ENCODE data around the gene SLC38A11.

GRCh38 chr2:164903204-164903603 lies 52.1 kb downstream of the SLC38A11 start:
- TF ChIP-seq CTCF (IDR thresholded peaks at IDR 0.05) = no peak
- no peak for TF ChIP-seq EZH2 (IDR thresholded peaks at IDR 0.05; ENCODE audit: borderline replicate concordance, insufficient read depth, low read depth, low read length, poor library complexity, severe bottlenecking)

All from B cell (primary cell).